ENCODE results near the gene VAV3.

VAV3 gene

GRCh38 chr1:107541412-107541811 is 423.6 kb downstream of the VAV3 start:
- Histone ChIP-seq H3K27me3 (ENCODE audit: control insufficient read depth, low read length) (no peaks in the 10 kb centered on the region), H4K20me1 (ENCODE audit: control insufficient read depth, insufficient read depth, low read depth, low read length) (no peaks in the 10 kb centered on the region), H3F3A (ENCODE audit: control insufficient read depth, insufficient read depth) (no peaks in the 10 kb centered on the region), H3K27ac (ENCODE audit: low read depth, low read length) (no peak overlapping the region), H3K79me2 (ENCODE audit: control insufficient read depth, low read length) (no peaks in the 10 kb centered on the region), H3K4me2 (ENCODE audit: low read length) (no peak overlapping the region), H3K36me3 (ENCODE audit: control insufficient read depth, low read length) (no peaks in the 10 kb centered on the region), H3K9me3 (ENCODE audit: control insufficient read depth, insufficient read depth, low read length) (no peaks in the 10 kb centered on the region), H3K4me1 (ENCODE audit: control insufficient read depth, low read length) (peaks cover 12% of the 10 kb centered on the region), H3K4me3 (ENCODE audit: low read length) (no peak overlapping the region), H3K9me2 (replicated peaks; ENCODE audit: control insufficient read depth, low read length) (no peaks in the 10 kb centered on the region)
- TF ChIP-seq EZH2phosphoT487 (IDR thresholded peaks at IDR 0.05; ENCODE audit: borderline replicate concordance, low read length), result no peak
- TF ChIP-seq, protein P1, sequence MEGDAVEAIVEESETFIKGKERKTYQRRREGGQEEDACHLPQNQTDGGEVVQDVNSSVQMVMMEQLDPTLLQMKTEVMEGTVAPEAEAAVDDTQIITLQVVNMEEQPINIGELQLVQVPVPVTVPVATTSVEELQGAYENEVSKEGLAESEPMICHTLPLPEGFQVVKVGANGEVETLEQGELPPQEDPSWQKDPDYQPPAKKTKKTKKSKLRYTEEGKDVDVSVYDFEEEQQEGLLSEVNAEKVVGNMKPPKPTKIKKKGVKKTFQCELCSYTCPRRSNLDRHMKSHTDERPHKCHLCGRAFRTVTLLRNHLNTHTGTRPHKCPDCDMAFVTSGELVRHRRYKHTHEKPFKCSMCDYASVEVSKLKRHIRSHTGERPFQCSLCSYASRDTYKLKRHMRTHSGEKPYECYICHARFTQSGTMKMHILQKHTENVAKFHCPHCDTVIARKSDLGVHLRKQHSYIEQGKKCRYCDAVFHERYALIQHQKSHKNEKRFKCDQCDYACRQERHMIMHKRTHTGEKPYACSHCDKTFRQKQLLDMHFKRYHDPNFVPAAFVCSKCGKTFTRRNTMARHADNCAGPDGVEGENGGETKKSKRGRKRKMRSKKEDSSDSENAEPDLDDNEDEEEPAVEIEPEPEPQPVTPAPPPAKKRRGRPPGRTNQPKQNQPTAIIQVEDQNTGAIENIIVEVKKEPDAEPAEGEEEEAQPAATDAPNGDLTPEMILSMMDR (IDR thresholded peaks at IDR 0.05; ENCODE audit: low read depth, low read length, poor library complexity, severe bottlenecking), result no peak

DNA sequence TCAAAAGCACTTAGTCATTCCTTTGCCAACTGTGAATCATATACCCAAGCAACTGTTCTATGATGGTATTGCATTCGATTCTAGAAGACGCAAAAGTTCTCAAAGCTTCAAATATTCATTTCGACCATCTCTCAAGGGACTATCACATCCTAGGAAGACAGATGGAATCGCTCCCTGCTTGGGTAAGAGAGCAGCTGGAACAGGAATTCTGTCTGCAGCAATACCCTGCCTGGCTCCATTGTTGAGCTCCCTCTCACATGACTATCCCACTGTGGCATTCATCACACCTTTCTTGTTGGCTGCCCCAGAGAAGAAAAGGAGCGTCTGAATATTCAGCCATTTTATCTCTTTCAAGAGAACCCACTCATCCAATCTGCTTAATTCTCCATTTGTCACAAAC is 426.5 kb downstream of the VAV3 start:
- Histone ChIP-seq H3K79me2 (ENCODE audit: control insufficient read depth, low read length) (no peaks in the 10 kb centered on the region), H3K4me2 (ENCODE audit: low read length) (no peak overlapping the region), H4K20me1 (ENCODE audit: control insufficient read depth, insufficient read depth, low read depth, low read length) (no peaks in the 10 kb centered on the region), H3K27me3 (ENCODE audit: control insufficient read depth, low read length) (no peaks in the 10 kb centered on the region), H3K9me3 (ENCODE audit: control insufficient read depth, insufficient read depth, low read length) (no peaks in the 10 kb centered on the region), H3F3A (ENCODE audit: control insufficient read depth, insufficient read depth) (no peaks in the 10 kb centered on the region), H3K9me2 (replicated peaks; ENCODE audit: control insufficient read depth, low read length) (no peaks in the 10 kb centered on the region), H3K4me1 (ENCODE audit: control insufficient read depth, low read length) (peaks cover 20% of the 10 kb centered on the region), H3K36me3 (ENCODE audit: control insufficient read depth, low read length) (no peaks in the 10 kb centered on the region), H3K27ac (ENCODE audit: low read depth, low read length) (no peak overlapping the region), H3K4me3 (ENCODE audit: low read length) (no peak overlapping the region)
- TF ChIP-seq, protein P1 (IDR thresholded peaks at IDR 0.05; ENCODE audit: low read depth, low read length, poor library complexity, severe bottlenecking), result no peak
- TF ChIP-seq EZH2phosphoT487 (IDR thresholded peaks at IDR 0.05; ENCODE audit: borderline replicate concordance, low read length), result no peak

- Histone ChIP-seq H3K9me2 (replicated peaks; ENCODE audit: control insufficient read depth, low read length) (no peaks in the 10 kb centered on the region), H3K4me1 (ENCODE audit: control insufficient read depth, low read length) (peaks cover 20% of the 10 kb centered on the region), H3K9me3 (ENCODE audit: control insufficient read depth, insufficient read depth, low read length) (no peaks in the 10 kb centered on the region), H3F3A (ENCODE audit: control insufficient read depth, insufficient read depth) (no peaks in the 10 kb centered on the region), H3K79me2 (ENCODE audit: control insufficient read depth, low read length) (no peaks in the 10 kb centered on the region), H4K20me1 (ENCODE audit: control insufficient read depth, insufficient read depth, low read depth, low read length) (no peaks in the 10 kb centered on the region), H3K36me3 (ENCODE audit: control insufficient read depth, low read length) (no peaks in the 10 kb centered on the region), H3K27me3 (ENCODE audit: control insufficient read depth, low read length) (no peaks in the 10 kb centered on the region), H3K4me3 (ENCODE audit: low read length) (no peak overlapping the region), H3K27ac (ENCODE audit: low read depth, low read length) (no peak overlapping the region), H3K4me2 (ENCODE audit: low read length) (no peak overlapping the region)
- no peak for TF ChIP-seq EZH2phosphoT487 (IDR thresholded peaks at IDR 0.05; ENCODE audit: borderline replicate concordance, low read length)
These were observed 428.7 kb downstream of the VAV3 start for GRCh38 chr1:107536266-107536665.

GRCh38 chr1:107535091-107535490 is 429.9 kb downstream of the VAV3 start:
- Histone ChIP-seq H3F3A (ENCODE audit: control insufficient read depth, insufficient read depth) (no peaks in the 10 kb centered on the region), H3K36me3 (ENCODE audit: control insufficient read depth, low read length) (no peaks in the 10 kb centered on the region), H4K20me1 (ENCODE audit: control insufficient read depth, insufficient read depth, low read depth, low read length) (no peaks in the 10 kb centered on the region), H3K9me3 (ENCODE audit: control insufficient read depth, insufficient read depth, low read length) (no peaks in the 10 kb centered on the region), H3K79me2 (ENCODE audit: control insufficient read depth, low read length) (no peaks in the 10 kb centered on the region), H3K4me1 (ENCODE audit: control insufficient read depth, low read length) (peaks cover 20% of the 10 kb centered on the region), H3K27ac (ENCODE audit: low read depth, low read length) (no peak overlapping the region), H3K4me3 (ENCODE audit: low read length) (no peak overlapping the region), H3K27me3 (ENCODE audit: control insufficient read depth, low read length) (no peaks in the 10 kb centered on the region), H3K4me2 (ENCODE audit: low read length) (no peak overlapping the region), H3K9me2 (replicated peaks; ENCODE audit: control insufficient read depth, low read length) (no peaks in the 10 kb centered on the region)
- TF ChIP-seq, protein P1 (IDR thresholded peaks at IDR 0.05; ENCODE audit: low read depth, low read length, poor library complexity, severe bottlenecking), result no peak
